Posterior vena cava (tissue), 2 donors: ENCODE data around the gene VWA3B. TPM values are rescaled to one million over a fixed set of nuclear protein-coding genes. Genes with fewer than 3 reads are reported as not detected.

Source experiments
- DNase-seq: peaks from one replicate; pipeline ENCODE4 v3.0.0-alpha.2; 2020; ENCODE audit warnings: low spot score
- intact Hi-C, 2 donors: fragments of 100-400 bp; cut with DNase I; formaldehyde crosslinking; loops; one replicate each; pipeline versions ENCODE4 v1.14.1 to v1.14.2; 2022 to 2023
- total RNA-seq, 2 donors: library from RNA; stranded (reverse); fragmentation: NEBNext Ultra II Directional; extraction: Animal tissue kit (Norgen Biotek cat#: 25700); gene quantifications; one replicate each; pipeline ENCODE4 v1.2.1, GENCODE V29; 2021
- donor health status: DM: yes; HTN: yes; CAD: no.
- donor health status: DM: yes; HTN: yes; CAD: no.

Gene VWA3B
- total RNA-seq, 2 donors from 2014 or later = 0.29 TPM; not detected in 1

DNA sequence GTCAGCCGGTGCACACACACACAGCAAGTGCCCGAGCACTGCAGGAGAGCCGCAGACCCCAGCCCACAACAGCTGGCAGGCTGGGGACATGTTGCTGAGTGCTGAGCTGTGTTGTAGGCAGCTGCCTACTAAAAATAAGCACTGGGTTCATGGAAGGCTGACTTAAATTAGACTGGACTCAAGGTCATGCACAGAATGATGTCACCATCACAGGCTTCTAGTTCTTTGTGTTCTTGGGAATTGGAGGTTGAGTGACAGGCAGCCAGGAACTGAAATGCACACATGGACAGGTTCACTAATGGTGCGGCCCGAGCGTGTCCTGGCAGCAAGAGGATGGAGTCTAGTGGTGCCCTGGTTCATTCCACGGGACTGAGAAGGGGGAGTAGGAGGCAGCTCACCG lies 71.3 kb downstream of the VWA3B start:
- intact Hi-C loops = no loop called here
- no peak for DNase-seq

DNA sequence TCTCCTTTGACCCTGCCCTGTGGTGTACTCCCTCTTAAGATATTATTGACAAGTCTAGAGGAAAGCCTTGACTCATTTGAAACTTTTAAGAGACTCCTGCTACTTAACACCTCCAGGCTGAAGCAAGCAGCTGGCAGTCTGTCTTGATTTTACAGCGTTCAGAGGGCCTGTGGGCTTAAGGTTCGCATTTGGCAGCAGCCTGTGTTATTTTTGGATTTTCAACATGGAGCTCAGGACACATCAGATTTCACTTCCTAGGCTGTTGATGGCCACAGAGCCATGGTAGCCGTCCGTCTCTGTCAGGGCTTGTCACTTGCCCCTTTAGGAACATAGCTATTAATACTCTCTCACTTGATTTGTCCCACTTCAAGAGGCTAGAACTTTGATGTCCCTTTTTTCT lies 73.6 kb downstream of the VWA3B start:
- no peak for DNase-seq
- intact Hi-C loops = no loop called here

DNA sequence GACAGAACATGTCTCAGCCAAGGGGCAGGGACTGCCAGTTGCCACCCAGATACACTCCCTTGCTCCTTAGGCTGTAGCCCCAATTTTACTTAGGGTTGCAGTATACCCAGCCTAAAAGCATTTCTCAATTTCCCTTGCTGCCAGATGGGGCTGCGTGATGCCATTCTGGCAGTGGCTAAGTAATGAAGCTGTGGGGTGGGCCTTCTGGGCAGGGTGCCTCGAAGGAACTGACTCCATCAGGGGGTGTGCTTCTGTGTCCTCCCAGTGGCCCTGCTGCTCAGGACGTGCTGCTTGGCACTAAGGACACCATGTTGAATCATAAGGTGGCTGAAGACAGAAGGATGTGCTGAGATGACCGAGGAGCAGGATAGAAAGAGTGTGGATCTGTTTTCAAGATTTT lies 74.2 kb downstream of the VWA3B start:
- DNase-seq = peak; percentile 73
- intact Hi-C loops = no loop called here

DNA sequence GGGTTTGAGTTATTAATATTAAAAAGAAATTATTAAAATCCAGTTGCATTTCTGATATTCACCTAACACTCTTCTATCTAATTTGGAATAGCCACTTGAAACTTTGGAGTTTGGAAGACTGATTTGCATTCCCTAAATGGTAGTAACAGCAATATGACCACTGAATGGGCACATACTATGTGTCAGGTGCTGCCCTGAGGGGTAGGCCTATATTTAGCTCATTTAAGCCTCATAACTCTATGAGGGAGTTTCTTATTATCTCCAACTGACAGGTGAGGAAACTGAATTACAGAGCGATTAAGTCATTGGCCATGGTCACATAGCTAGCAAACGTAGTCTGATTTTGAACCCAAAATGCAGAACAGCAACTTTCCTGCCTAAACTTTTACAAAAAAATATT lies 77.3 kb downstream of the VWA3B start:
- intact Hi-C loops = no loop called here
- DNase-seq = no peak

DNA sequence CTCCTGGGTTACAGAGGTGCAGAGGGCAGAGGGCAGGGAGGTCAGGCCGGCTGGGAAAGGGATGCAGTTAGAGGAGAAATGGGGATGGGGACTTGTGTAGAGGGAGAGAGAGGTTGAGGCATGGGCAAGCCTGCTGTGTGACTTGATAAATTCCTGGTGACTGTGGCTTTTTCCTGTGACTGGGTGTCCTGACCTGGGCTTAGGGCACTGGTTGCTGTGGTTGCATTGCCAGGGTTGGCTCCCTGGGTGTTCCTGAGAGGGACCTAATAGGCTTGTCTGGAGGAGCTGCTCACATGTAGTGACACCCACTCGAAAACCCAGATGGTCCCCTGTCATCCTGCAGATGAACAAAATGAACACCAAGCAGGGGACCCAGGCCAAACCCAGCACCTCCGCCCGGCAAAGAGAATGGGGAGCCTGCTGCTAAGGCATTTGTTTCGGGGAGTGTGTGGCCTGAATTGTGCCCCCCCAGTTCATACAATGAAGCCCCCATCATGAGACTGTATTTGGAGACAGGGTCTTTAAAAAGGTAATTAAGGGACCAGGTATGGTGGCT lies 78.6 kb downstream of the VWA3B start:
- intact Hi-C loops = no loop called here
- DNase-seq = no peak

DNA sequence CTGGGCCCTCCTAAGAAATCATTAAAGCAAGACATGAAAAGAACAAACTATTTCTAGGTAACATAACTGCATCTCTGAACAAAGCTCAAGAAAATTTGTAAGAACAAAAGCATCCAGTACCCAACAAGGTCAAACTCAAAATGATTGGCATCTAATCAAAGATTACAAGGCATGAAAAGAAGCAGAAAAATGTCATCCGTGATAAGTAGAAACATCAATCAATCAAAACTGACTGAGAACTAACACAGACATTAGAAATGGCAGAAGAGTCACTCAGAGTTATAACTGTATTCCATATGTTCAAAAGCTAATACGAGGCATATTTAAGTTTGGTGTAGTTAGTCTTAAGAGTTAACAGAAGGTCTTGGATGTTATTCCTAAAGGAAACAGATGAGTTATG lies 80.9 kb downstream of the VWA3B start:
- intact Hi-C loops = no loop called here

DNA sequence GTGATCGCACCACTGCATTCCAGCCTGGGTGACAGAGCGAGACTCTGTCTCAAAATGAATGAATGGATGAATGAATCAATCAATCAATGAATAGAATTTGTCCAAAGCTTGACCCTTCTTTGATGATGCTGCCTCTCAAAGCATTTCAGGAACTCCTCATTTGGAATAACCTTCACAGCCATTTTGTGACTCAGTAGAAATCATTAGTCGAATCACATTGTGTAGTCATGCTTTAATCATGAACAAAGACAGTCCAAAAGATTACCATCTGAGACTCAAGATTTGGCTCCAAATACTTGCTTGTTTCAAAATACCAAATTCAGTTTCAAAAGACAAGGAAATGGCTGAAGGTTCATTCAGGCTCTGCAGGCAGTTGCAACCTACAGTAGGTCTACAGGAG lies 83.1 kb downstream of the VWA3B start:
- intact Hi-C loops = loop anchor here in 1 of 2 donors (10.0 kb wide), 1 partner anchor 135 kb away; no protein-coding TSS in a partner anchor
- no peak for DNase-seq

More for the DNA sequence above, 80.9 kb downstream of the VWA3B start:
- DNase-seq = no peak

DNA sequence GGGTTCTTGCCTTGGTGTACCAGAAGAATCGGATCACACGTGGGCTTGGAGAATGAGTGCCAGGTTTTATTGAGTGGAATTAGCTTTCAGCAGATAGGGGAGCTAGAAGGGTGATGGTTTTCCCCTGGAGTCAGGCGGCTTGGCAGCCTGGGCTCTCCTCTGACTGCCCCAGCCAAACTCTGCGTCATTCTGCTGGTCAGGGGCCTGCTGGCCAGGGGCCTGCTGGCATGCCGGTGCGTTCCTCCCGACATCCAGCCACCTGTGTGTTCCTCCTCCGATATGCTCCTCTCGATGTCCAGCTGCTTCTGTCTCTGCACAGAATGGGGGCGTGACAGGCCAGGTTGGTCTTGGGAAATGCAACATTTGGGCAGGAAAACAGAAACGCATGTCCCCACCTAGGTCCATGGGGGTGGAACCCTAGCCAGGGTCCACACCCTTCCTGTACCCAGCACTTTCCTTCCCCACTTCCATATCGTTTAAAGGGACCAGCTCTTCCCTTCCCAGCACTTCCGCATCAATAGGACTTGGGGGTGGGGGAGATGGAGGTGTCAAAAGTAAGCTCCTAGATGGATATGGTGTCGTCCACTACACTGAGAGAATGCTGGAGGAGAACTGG lies 85.3 kb downstream of the VWA3B start:
- no peak for DNase-seq
- intact Hi-C loops = loop anchor here in 1 of 2 donors (10.0 kb wide), 1 partner anchor 137 kb away; no protein-coding TSS in a partner anchor

DNA sequence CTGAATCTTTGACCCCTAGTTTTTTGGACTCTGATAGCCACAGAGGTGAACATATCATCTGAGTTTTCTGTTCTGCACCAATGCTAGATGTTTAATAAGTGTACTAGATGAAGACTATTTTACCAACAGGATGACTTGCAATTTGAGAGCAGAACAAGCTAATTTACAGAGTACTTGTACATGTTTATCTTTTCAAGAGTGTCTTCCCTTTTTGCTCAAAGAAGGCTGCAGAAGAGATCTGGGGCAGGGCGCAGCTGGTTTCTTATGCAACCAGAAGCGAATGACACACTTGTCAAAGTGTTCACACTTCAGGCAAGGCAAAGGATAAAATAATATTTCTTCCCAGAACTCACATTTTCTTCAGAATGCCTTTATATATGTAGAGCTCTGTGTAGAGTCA lies 86.0 kb downstream of the VWA3B start:
- intact Hi-C loops = loop anchor here in 1 of 2 donors (10.0 kb wide), 1 partner anchor 138 kb away; no protein-coding TSS in a partner anchor

DNA sequence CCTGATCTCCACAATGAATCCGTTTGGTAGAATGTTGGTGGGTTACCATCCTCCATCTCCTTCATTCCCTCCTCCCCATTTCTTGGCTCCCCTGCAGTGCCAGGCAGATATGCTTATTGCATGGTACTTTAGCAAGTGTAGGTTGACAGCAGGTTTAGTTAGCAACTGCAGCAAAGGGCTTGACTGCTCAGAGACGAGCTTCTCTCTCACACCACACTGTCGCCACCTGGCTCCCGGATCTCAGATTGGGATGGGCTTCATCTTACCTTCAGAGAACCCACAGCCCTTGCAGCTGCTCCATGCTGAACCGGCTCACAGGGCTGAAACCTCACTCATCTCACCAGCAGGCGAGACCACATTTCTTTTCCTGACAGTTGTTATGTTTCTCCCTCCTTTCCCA lies 88.8 kb downstream of the VWA3B start:
- DNase-seq = no peak
- intact Hi-C loops = loop anchor here in 1 of 2 donors (10.0 kb wide), 1 partner anchor 141 kb away; no protein-coding TSS in a partner anchor

More for the DNA sequence above, 86.0 kb downstream of the VWA3B start:
- no peak for DNase-seq

DNA sequence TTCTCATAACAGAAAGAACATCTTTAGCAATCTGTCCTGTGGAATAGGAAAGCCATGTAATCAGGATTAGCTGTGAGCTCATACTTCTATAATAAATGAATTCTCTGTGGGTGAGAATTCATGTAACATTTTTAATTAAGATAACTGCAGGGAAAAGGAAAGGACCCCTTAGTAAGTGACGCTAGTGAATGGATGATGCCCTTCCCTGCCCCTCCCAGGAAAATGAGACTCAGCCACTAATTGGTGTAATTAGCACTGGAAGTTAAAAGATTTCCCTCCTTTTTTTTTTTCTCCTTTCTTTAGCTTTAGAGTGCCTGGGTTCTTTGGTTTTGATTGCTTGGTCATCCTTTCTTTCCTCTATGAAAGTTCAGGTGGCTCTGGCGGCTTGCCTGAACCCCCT lies 90.3 kb downstream of the VWA3B start:
- intact Hi-C loops = loop anchor here in 1 of 2 donors (10.0 kb wide), 1 partner anchor 142 kb away; no protein-coding TSS in a partner anchor
- DNase-seq = no peak

DNA sequence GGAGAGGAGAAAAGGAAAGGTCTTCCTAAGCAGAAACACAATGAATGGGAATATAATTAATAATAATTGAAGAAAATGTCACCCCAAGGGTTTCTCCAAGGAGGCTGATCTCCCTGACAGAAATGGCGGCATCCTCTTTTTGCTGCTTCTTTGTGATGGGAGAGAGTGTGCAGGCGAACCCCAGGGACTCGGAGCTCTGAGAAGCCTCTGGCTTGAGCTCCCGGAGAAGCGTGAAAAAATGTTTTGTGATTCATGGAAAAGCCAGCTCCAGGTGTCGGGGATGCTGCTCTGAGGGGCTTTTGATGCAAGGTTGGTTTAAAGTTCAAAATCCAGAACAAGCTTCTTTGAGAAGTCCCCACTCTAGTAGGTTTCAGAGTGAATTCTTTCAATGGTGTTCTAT lies 91.0 kb downstream of the VWA3B start:
- intact Hi-C loops = loop anchor here in 1 of 2 donors (10.0 kb wide), 1 partner anchor 143 kb away; no protein-coding TSS in a partner anchor
- DNase-seq = no peak

DNA sequence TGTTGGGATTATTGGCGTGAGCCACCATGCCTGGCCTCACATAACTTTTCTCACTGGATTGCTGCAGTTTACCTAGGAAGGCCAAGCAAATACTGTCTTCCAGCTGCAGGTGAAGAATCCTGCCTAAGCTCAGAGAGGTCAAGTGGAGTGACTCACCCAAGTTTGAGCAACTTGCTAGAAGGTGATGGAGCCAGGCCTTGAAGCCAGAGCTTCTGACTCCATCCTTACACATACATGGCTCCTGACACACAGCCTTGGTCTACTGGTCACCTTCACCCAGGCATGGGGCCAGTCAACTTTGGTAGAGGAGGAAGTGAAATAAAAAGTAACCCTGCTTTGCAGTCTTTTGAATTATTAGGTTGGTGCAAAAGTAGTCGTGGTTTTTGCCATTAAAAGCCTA lies 93.5 kb downstream of the VWA3B start:
- intact Hi-C loops = no loop called here
- DNase-seq = no peak

DNA sequence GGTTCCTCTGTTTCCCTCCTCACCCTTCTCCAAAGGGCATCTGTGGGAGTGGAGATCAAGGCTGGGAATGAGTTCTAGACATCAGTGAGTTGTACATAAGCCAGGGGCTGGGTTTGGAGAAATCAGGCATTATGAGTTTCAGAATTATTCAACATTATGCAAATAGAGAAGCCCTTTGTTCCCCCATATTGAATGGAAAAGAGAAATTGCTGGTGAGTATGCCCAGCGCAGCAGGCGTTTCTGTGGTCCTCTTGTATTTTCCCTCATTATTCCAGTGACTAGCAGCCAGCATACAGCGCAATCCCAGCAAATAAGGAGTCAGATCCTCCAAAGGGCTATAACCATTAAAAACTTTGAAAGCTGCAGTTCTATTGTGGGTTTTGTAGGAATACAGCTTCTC lies 94.4 kb downstream of the VWA3B start:
- intact Hi-C loops = no loop called here
- DNase-seq = no peak

DNA sequence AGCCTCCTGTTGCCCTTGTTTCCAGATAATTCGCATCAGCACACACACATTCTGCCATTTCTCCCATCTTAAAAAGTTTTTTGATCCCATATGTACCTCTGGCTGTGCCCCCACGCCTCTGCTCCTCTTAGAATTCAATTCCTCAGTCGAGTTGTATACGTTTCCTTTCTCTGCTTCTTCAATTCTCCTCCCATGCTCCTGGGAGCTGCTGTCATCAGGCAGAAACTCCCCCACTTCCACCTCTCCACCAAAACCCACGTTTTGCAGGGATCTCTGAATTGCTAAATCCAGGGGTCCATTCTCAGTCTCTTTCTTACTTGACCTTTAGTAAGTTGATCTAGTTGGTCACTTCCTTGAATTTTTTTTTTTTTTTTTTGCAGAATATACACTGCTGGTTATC lies 98.8 kb downstream of the VWA3B start:
- intact Hi-C loops = no loop called here
- no peak for DNase-seq

DNA sequence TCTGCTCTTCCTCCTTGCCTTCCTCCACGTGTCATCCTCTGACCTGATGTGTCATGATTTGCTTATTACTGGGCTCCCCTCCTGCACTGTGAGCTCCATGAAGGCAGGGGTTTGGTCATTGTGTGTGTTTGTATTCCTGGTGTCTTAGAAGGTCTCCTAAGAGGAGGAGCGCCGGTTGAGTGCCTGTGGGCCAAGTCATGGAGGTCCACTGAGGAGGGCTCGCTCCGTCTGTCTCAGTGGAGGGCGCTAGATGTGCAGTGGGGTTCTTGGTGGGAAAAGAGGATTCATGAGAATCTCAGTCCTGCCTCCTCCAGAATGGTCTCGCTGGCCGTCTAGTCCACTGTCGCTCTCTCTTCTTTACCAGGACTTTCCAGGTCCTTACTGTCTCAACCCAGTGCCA lies 100.2 kb downstream of the VWA3B start:
- DNase-seq = no peak
- intact Hi-C loops = no loop called here

DNA sequence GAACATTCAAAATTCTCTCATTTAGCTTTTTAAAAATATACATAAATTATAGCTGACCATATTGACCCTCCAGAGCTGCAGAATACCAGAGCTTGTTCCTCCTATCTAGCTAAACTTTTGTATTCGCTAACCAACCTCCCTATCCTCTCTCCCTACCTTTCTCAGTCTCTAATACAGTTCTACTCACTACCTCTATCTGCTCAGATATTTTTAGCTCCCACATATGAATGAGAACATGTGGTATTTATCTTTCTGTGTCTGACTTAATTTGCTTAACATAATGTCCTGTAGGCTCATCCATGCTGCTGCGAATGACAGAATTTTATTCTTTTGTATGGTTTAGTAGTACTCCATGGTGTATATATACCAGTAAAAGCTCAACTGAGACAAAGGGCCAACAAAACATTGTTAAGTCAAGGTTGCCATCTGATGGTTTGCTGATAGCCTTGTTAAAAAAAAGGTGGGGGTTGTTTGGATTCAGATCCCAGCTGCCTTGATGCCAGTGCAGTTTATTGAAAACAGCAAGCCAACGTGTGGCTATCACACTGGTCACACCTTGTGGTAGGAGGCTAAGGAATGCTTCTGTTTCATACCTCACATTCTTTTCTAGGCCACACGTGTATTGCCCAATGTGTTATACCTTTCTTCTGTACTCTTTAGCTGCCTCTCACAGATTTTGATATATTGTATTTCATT lies 101.5 kb downstream of the VWA3B start:
- DNase-seq = no peak
- intact Hi-C loops = no loop called here

DNA sequence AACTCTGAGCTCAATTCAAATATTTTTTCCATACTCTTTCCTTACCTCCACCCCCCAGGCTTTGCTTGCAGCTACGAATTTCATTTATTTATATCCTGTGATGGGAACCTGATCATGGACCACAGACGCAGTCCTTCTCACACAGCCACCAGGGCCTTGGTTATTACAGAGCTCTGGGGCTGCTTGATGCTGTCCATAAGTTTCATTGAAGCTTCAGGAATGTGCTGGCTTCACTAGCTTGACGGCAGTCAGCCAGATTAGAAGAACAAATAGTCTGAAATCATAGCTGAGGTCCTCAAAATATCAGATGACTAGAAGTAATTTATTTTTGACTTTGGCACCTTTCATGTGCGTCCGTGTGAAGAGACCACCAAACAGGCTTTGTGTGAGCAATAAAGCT lies 104.9 kb downstream of the VWA3B start:
- no peak for DNase-seq
- intact Hi-C loops = no loop called here

DNA sequence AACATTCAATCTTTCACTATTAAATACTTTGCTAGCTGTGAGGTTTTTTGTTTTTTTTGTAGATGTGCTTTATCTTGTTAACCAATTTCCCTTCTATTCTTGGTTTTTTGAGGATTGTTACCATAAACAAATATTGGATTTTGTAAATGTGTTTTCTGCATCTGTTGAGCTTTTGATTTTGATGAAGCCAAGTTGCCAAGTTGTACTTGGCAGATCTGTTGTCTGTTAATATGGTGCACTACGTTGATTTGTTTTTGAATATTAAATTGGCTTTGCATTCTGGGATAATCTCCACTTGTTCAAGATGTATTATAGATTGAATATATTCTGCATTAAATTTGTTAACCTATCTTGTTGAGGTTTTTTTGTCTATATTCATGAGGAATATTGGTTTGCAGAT lies 114.6 kb downstream of the VWA3B start:
- no peak for DNase-seq
- intact Hi-C loops = no loop called here

DNA sequence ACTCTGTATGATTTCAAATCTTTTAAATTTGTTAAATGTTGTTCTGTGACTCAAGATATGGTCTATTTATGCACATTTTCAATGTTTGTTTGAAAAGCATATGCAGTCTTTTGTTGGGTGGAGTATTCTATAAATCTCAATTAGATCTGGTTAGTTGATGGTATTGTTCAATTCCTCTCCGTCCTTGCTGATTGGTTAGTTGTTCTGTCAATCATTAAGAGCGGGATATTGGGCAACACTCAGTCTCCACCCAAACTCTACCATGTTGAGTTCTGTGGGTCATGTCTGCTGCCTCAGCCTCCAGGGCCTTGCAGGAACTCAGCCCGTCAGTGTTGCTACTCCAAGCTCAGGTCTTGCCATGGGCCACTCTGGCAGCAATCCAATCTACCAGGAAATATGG lies 118.9 kb downstream of the VWA3B start:
- intact Hi-C loops = no loop called here
- no peak for DNase-seq
